HG02763 (cell line): Measurements from ENCODE around the gene MCCD1.
"Not testable (repeated sequence)": the region's sequence is repeated elsewhere in the genome, so short reads cannot be mapped to it uniquely, and the experiment has no call there.

Source experiments
- ATAC-seq: cut with Tn5 transposase; IDR thresholded peaks from one replicate; pipeline ENCODE4 v1.9.1; 2021; ENCODE audit warnings: mild to moderate bottlenecking, moderate library complexity; ENCODE audit not compliant: unreplicated experiment

MCCD1 gene

GRCh38 chr6:31528821-31529328, at the start of gene MCCD1:
TSS of gene MCCD1 (plus strand) at chr6:31528962. CDS start at chr6:31529015, 53 bp downstream.
- ATAC-seq = no peak

GRCh38 chr6:31479151-31479932, 49.4 kb upstream of the MCCD1 start:
- no peak for ATAC-seq

GRCh38 chr6:31479933-31480535, 48.7 kb upstream of the MCCD1 start:
- ATAC-seq = no peak

- ATAC-seq = no peak
Measured at GRCh38 chr6:31480574-31480973, 48.2 kb upstream of the MCCD1 start.

GRCh38 chr6:31483392-31483791, 45.4 kb upstream of the MCCD1 start:
- ATAC-seq = no peak

GRCh38 chr6:31485055-31485454, 43.7 kb upstream of the MCCD1 start:
- ATAC-seq = no peak

GRCh38 chr6:31486065-31486837, 42.5 kb upstream of the MCCD1 start:
- not testable (repeated sequence) for ATAC-seq

GRCh38 chr6:31487674-31488073, 41.1 kb upstream of the MCCD1 start:
- not testable (repeated sequence) for ATAC-seq

GRCh38 chr6:31489086-31489485, 39.7 kb upstream of the MCCD1 start:
- no peak for ATAC-seq

- ATAC-seq = no peak
Measured at GRCh38 chr6:31490115-31490873, 38.5 kb upstream of the MCCD1 start.

GRCh38 chr6:31493550-31493874, 35.2 kb upstream of the MCCD1 start:
- not testable (repeated sequence) for ATAC-seq

- peak; percentile 35 for ATAC-seq
Measured at GRCh38 chr6:31493875-31494694, 34.7 kb upstream of the MCCD1 start.

GRCh38 chr6:31495580-31495979, 33.2 kb upstream of the MCCD1 start:
- ATAC-seq = no peak

GRCh38 chr6:31496826-31497225, 31.9 kb upstream of the MCCD1 start:
- not testable (repeated sequence) for ATAC-seq

GRCh38 chr6:31497531-31498476, 31.0 kb upstream of the MCCD1 start, which contains the start of gene MICB:
TSS of gene MICB (plus strand) at chr6:31498145. CDS start at chr6:31498194, 49 bp downstream.
- peak; percentile 57 for ATAC-seq

GRCh38 chr6:31498748-31499147, 30.0 kb upstream of the MCCD1 start:
- ATAC-seq = no peak

GRCh38 chr6:31499648-31500047, 29.1 kb upstream of the MCCD1 start:
- not testable (repeated sequence) for ATAC-seq

GRCh38 chr6:31502586-31502985, 26.2 kb upstream of the MCCD1 start:
- ATAC-seq = no peak

GRCh38 chr6:31509036-31509435, 19.7 kb upstream of the MCCD1 start:
- not testable (repeated sequence) for ATAC-seq
